GM12891 (cell line): ENCODE measurements around the gene CCDC3.

ENCODE experiments used
- PAX5 ChIP-seq: IDR thresholded peaks from 2 replicates; pipeline ENCODE4 v1.6.1; 2011; ENCODE audit warnings: low read length, moderate library complexity, mild to moderate bottlenecking; ENCODE audit not compliant: insufficient read depth, severe bottlenecking
- POLR2A ChIP-seq: IDR thresholded peaks from 2 replicates; pipeline ENCODE4 v1.6.1; 2011; ENCODE audit warnings: low read depth, low read length, control low read depth
- POLR2AphosphoS5 ChIP-seq: IDR thresholded peaks from 2 replicates; pipeline ENCODE4 v1.6.1; 2011; ENCODE audit warnings: low read depth, low read length, control low read depth
- POU2F2 ChIP-seq: IDR thresholded peaks from 2 replicates; pipeline ENCODE4 v1.6.1; 2011; ENCODE audit warnings: low read depth, mild to moderate bottlenecking, control low read depth, low read length, moderate library complexity
- SPI1 ChIP-seq: IDR thresholded peaks from 2 replicates; pipeline ENCODE4 v1.6.1; 2011; ENCODE audit warnings: low read depth, low read length, control low read depth
- TAF1 ChIP-seq: IDR thresholded peaks from 2 replicates; pipeline ENCODE4 v1.6.1; 2011; ENCODE audit warnings: low read depth, low read length, control low read depth

GRCh38 chr10:12896251-12896650 lies 105.3 kb downstream of the CCDC3 start:
- TF ChIP-seq POLR2A, result no peak
- TF ChIP-seq POLR2AphosphoS5, result no peak
- no peak for TF ChIP-seq PAX5
- no peak for TF ChIP-seq TAF1
- no peak for TF ChIP-seq POU2F2
- TF ChIP-seq SPI1, result no peak
